Measurements from ENCODE around the gene ARRB2. TPM values are rescaled to one million over a fixed set of nuclear protein-coding genes. Genes with fewer than 3 reads are reported as not detected.

ARRB2 gene
- total and polyA plus RNA-seq, 2 donors (not counting 3 experiments of a cell fraction or from before 2014, with no cell fraction given): 18.6 to 21.3 TPM

DNA sequence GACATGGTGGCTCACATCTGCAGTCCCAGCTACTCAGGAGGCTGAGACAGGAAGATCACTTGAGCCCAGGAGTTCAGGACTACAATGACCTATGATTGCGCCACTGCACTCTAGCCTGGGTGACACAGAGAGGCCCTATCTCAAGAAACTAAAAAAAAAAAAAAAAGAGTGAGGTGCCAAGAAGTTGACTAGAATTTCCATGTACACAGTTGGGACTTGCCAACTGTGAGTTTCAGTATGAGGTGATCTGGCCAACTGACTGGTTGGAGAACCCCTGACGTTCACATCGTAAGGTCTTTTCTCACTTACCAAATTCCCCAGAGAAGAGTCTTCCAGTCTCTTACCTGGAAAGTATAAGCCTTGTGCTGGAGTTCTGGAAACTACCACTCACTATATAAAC is 17.7 kb downstream of the ARRB2 start:
- Histone ChIP-seq H4K20me1 (replicated peaks; ENCODE audit: control insufficient read depth, extremely low read depth, insufficient read depth, low read length) (no peaks in the 10 kb centered on the region), H3K27ac (ENCODE audit: insufficient read depth, low read depth, low read length) (no peak overlapping the region), H3K9ac (replicated peaks; ENCODE audit: extremely low read depth, insufficient read depth, low read length) (no peak overlapping the region), H3K79me2 (ENCODE audit: control insufficient read depth, insufficient read depth, low read length) (no peaks in the 10 kb centered on the region), H2AFZ (ENCODE audit: low read depth, low read length) (no peak overlapping the region), H3K27me3 (ENCODE audit: control insufficient read depth in 2 of 2, insufficient read depth in 2 of 2, low read length in 2 of 2) (peaks cover 0 to 1% of the 10 kb centered on the region in 2 experiments), H3K4me2 (ENCODE audit: insufficient read depth, low read length) (no peak overlapping the region), H3K9me3 (replicated peaks; ENCODE audit: control insufficient read depth, insufficient read depth, low read length) (no peaks in the 10 kb centered on the region), H3K36me3 (ENCODE audit: control insufficient read depth in 2 of 2, extremely low read depth in 1 of 2, insufficient read depth in 2 of 2, low read length in 2 of 2) (no peaks in the 10 kb centered on the region), H3K4me1 (ENCODE audit: control insufficient read depth, extremely low read depth, insufficient read depth, low read length) (peaks cover 2% of the 10 kb centered on the region), H3K4me3 (replicated peaks in 1 of 3; ENCODE audit: insufficient read depth in 1 of 3, low read depth in 1 of 3, low read length in 3 of 3) (no peak overlapping the region), H3K9me1 (replicated peaks; ENCODE audit: control insufficient read depth, extremely low read depth, insufficient read depth, low read length) (no peaks in the 10 kb centered on the region)
- CTCF ChIA-PET: no interaction called here
- BruUV-seq (replicated peaks): no TSS peak
- intact Hi-C loops (cut with micrococcal nuclease) (no loop called here), dilution Hi-C loops (cut with MboI; ENCODE audit: extremely low pct_ligation_motif_present, low sequenced_read_pairs) (no loop called here)
- FAIRE-seq: no peak
- POLR2A ChIA-PET: no interaction called here
- no peak for DNase-seq (ENCODE audit: low read depth, low spot score)
- TF ChIP-seq, protein P1, sequence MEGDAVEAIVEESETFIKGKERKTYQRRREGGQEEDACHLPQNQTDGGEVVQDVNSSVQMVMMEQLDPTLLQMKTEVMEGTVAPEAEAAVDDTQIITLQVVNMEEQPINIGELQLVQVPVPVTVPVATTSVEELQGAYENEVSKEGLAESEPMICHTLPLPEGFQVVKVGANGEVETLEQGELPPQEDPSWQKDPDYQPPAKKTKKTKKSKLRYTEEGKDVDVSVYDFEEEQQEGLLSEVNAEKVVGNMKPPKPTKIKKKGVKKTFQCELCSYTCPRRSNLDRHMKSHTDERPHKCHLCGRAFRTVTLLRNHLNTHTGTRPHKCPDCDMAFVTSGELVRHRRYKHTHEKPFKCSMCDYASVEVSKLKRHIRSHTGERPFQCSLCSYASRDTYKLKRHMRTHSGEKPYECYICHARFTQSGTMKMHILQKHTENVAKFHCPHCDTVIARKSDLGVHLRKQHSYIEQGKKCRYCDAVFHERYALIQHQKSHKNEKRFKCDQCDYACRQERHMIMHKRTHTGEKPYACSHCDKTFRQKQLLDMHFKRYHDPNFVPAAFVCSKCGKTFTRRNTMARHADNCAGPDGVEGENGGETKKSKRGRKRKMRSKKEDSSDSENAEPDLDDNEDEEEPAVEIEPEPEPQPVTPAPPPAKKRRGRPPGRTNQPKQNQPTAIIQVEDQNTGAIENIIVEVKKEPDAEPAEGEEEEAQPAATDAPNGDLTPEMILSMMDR (IDR thresholded peaks at IDR 0.05; ENCODE audit: extremely low read depth in 1 of 2, insufficient read depth in 1 of 2, low read depth in 1 of 2, low read length in 2 of 2): no peak
- TF ChIP-seq, protein P2, sequence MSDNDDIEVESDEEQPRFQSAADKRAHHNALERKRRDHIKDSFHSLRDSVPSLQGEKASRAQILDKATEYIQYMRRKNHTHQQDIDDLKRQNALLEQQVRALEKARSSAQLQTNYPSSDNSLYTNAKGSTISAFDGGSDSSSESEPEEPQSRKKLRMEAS (IDR thresholded peaks at IDR 0.05; ENCODE audit: insufficient read depth, insufficient read length): no peak
- no peak for TF ChIP-seq POLR2AphosphoS5 (IDR thresholded peaks at IDR 0.05; ENCODE audit: insufficient read depth, low read depth, low read length)
- no peak for TF ChIP-seq MYC (IDR thresholded peaks at IDR 0.05; ENCODE audit: low read depth, low read length)
- no peak for TF ChIP-seq GATA2 (IDR thresholded peaks at IDR 0.05; ENCODE audit: insufficient read depth, insufficient read length, low read depth, low read length)
- no peak for TF ChIP-seq FOS (IDR thresholded peaks at IDR 0.05; ENCODE audit: borderline replicate concordance, insufficient read depth, low read length)

Data from endothelial cell of umbilical vein (primary cell).